NCI-H146 treated with DMSO at 0.1 percent for 48 hours (cell line): ENCODE data around the gene PLD3.
"Not testable (repeated sequence)": the region's sequence is repeated elsewhere in the genome, so short reads cannot be mapped to it uniquely, and the experiment has no call there.

Experiments used
- DNase-seq: peaks from one replicate; lab custom pipeline; 2025; ENCODE audit not compliant: unreplicated experiment; lab: John Stamatoyannopoulos, UW

PLD3 gene

GRCh38 chr19:40388481-40388880 lies 40.0 kb downstream of the PLD3 start:
- DNase-seq, result no peak

GRCh38 chr19:40389404-40390083 lies 41.0 kb downstream of the PLD3 start:
- DNase-seq, result no peak

GRCh38 chr19:40390084-40390742 lies 41.7 kb downstream of the PLD3 start, which contains the start of gene HIPK4:
HIPK4 (minus strand) TSS chr19:40390181; CDS start chr19:40389902, 279 bp downstream.
- DNase-seq, result no peak

- DNase-seq, result no peak
Measured at GRCh38 chr19:40392123-40392522, 43.6 kb downstream of the PLD3 start.

- no peak for DNase-seq
Measured at GRCh38 chr19:40392894-40393517, 44.5 kb downstream of the PLD3 start.

- no peak for DNase-seq
Measured at GRCh38 chr19:40393894-40394815, 45.7 kb downstream of the PLD3 start.

- DNase-seq, result no peak
Measured at GRCh38 chr19:40394816-40395210, 46.3 kb downstream of the PLD3 start.

GRCh38 chr19:40395956-40396355 lies 47.5 kb downstream of the PLD3 start:
- DNase-seq, result no peak

GRCh38 chr19:40396886-40397567 lies 48.5 kb downstream of the PLD3 start:
- DNase-seq, result no peak

GRCh38 chr19:40397568-40397906 lies 49.0 kb downstream of the PLD3 start:
- no peak for DNase-seq

- peak; percentile 30 for DNase-seq
Measured at GRCh38 chr19:40398417-40399131, 50.1 kb downstream of the PLD3 start.

GRCh38 chr19:40400559-40400958 lies 52.1 kb downstream of the PLD3 start:
- no peak for DNase-seq

- DNase-seq, result peak; percentile 61
Measured at GRCh38 chr19:40403262-40403984, 54.9 kb downstream of the PLD3 start.

GRCh38 chr19:40407714-40408597 lies 59.5 kb downstream of the PLD3 start:
- no peak for DNase-seq

- DNase-seq, result not testable (repeated sequence)
Measured at GRCh38 chr19:40408598-40408925, 60.1 kb downstream of the PLD3 start.

GRCh38 chr19:40410030-40410389 lies 61.5 kb downstream of the PLD3 start:
- no peak for DNase-seq

GRCh38 chr19:40411125-40411842 lies 62.8 kb downstream of the PLD3 start:
- DNase-seq, result no peak

- no peak for DNase-seq
Measured at GRCh38 chr19:40411958-40412499, 63.5 kb downstream of the PLD3 start.
